CMK (cell line): ENCODE data around the gene NUP153.
A peak's percentile ranks its signal among the peaks of the same experiment; 100 is the strongest.
"Not testable (repeated sequence)": the region's sequence is repeated elsewhere in the genome, so short reads cannot be mapped to it uniquely, and the experiment has no call there.

Experiments
- DNase-seq: peaks from one replicate; pipeline ENCODE4 v3.0.0-alpha.2; 2010; ENCODE audit warnings: low read depth

NUP153 gene

DNA sequence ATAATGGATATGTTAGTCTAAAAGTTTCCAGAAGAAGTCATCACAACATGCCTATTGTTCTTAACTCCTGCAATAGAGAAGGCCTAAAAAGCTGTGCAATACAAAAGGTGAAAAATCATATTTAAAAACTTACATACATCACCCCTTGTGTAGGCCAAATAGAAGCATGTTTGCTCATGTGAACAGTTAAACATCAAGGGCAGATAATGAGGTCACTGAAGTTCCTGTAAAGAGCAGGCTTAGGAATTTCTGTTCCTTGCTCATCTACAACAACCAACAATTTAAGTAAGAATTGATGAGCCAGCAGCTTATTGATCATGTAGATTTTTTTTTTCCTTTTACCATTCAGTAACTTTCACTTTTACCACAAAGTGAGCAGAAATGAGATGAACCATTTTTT lies 7.5 kb upstream of the NUP153 start:
- no peak for DNase-seq

DNA sequence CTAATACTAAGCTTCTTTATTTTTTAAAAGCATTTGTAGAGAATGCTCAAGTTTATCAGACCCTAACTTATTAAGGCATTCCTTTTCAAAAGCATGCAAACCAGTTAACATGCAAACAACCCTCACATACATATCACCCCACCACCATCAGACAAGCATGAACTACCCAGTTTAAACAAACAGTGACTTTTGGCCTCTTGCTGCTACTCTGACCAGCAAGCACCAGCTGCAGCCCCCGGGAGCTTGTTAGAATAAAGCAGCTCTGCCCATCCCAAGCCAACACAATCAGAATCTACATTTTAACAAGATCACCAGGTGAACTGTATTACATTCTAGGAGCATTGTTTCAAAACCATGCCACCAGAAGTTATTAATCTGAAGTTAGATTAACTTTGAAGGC lies 5.9 kb upstream of the NUP153 start:
- DNase-seq: no peak

DNA sequence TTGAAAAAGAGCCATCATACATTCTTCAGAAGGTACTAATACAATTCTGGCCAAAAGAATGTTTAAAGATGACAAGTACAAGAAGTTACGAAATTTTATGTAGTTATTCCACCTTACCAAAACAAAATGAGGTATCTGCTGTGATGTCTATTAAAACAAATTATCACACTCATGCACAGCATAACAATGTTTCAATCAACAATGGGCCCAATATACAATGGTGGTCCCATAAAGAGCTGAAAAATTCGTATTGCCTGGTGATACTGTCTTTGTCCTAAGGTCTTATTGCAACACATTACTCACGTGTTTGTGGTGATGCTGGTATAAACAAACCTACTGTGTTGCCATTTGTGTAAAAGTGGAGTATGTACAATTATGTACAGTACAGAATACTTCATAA lies 3.6 kb upstream of the NUP153 start:
- DNase-seq: no peak

- no peak for DNase-seq
Measured at GRCh38 chr6:17709476-17709875, 2.8 kb upstream of the NUP153 start.

- not testable (repeated sequence) for DNase-seq
Measured at GRCh38 chr6:17708035-17708434, 1.3 kb upstream of the NUP153 start.

DNA sequence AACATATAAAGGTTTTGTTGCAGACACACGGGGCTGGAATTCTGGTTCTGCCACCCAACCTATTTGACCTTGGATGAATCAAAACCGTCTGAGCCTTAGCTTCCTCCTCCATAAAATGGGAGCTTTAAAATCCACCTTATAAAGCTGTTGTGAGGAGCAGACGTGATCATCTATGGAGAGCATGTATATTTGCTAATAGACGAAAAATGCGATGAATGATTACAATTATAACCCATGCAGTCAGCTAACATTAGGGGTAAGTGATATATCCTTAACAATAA lies 586 bp upstream of the NUP153 start:
- no peak for DNase-seq

GRCh38 chr6:17705778-17706579 lies 746 bp downstream of the NUP153 start:
- peak; percentile 57 for DNase-seq

- no peak for DNase-seq
Measured at GRCh38 chr6:17705428-17705777, 1.3 kb downstream of the NUP153 start.

- peak; percentile 37 for DNase-seq
Measured at GRCh38 chr6:17703256-17703694, 3.5 kb downstream of the NUP153 start.

DNA sequence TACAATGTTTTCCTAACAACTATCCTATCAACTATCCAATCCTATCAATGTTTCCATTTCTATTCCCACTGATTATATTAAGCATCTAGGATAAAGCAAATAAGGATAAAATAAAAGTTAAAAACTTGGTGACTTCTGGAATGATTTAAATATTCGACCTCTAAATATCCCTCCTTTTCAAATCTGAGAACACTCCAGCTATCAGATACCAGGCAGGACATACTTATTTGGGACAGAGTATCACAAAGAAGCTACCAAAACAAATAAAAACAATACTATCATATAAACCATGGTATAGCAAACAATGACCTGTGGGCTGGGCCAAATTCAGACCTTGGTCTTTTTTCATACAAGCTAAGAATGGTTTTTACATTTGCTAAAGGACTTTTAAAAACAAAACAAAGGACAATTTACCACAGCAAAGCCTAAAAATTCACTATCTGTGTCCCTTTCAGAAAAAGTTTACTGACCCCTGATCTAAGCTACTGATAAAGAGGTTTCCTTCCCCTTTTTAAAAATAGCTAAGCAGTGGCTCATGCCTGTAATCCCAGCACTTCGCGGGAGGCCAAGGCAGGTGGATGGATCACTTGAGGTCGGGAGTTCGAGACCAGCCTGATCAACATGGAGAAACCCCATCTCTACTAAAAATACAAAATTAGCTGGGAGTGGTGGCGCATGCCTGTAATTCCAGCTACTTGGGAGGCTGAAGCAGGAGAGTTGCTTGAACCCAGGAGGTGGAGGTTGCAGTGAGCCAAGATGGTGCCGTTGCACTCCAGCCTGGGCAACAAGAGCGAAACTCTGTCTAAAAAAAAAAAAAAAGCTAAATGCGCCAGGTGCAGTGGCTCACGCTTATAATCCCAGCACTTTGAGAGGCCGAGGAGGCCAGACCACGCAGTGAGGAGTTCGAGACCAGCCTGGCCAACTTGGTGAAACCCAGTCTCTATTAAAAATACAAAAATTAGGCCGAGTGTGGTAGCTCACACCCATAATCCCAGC lies 6.0 kb downstream of the NUP153 start:
- DNase-seq: no peak

DNA sequence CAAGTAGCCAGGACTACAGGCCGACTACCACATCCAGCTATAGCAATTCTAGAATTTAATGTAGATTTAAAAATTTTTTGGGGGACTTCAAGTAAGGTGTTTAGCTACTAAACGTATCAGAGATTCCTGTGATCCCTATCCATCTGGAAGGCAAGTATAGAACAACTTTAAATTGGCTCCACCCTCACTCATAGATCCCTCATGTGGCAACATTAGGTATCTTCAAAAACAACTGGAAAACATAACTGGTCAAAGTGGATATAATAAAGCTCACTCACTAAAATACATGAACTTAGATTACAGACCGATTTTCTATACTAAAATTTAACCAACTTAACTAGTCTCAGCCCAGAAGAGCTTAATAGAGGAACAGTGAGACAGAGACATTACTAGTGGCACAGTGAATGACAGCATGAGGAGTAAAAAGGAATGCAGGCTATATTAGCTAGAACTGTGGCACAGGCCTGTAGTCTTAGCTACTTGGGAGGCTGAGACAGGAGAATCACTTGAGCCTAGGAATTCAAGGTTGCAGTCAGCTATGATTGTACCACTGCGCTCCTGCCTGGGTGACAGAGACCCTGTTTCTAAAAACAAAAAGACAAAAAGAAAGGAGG lies 14.7 kb downstream of the NUP153 start:
- no peak for DNase-seq

- no peak for DNase-seq
Measured at GRCh38 chr6:17688481-17688880, 18.2 kb downstream of the NUP153 start.

DNA sequence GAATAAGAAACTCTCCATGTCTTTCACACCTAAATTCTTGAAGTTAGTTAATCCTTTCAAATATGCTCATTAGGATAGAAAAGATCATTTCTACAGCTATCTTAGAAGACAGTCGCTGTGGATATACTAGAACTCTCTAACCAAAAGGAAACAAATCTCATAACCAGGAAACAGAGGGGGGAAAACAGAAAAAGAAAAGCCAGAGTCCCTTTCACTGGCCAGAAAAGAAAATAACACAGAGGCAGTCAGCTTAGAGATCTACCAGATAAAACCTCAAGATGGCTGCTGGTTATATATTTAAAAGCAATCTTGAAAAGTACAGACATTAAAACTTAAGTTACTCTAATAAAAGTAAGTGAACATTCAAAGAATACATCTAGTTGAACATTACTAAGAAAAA lies 19.6 kb downstream of the NUP153 start:
- DNase-seq: no peak

GRCh38 chr6:17684134-17684533 lies 22.6 kb downstream of the NUP153 start:
- no peak for DNase-seq

- no peak for DNase-seq
Measured at GRCh38 chr6:17683428-17683827, 23.3 kb downstream of the NUP153 start.

DNA sequence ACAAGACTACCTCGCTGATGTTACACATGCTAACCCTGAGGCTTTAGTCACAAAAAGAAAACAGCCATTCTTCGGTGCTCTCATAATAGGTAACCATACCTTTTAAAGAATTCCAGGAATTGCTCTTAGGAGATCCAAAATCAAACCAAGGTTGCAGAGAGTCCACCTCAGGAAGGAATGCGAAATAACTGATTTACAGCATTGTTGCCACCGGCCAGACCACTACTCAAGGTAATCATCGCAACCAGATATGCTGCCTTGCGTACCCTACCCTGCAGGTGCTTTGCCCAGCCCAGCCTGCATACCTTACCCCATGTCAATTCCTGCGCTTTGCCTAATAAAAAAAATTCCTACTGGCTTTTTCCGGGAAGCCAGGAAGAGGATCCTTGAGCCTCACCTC lies 27.0 kb downstream of the NUP153 start:
- DNase-seq: no peak

DNA sequence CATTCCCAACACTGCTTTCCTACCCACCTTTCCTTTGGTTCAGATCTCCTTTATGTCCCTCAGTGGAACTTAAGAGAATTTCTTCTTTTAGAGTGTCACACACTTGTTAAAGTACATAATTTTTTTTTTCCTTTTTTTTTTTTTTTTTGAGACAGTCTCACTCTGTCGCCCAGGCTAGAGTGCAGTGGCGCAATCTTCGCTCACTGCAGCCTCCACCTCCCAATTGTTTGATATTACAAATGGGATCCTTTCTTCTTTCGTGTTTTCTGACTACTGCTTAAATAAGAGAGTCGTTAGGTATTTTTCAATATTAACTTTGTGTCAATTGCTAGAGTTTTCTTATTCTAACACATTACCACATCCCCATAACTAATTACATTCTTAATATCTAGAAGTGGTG lies 29.1 kb downstream of the NUP153 start:
- DNase-seq: no peak

- no peak for DNase-seq
Measured at GRCh38 chr6:17673543-17674254, 33.0 kb downstream of the NUP153 start.

DNA sequence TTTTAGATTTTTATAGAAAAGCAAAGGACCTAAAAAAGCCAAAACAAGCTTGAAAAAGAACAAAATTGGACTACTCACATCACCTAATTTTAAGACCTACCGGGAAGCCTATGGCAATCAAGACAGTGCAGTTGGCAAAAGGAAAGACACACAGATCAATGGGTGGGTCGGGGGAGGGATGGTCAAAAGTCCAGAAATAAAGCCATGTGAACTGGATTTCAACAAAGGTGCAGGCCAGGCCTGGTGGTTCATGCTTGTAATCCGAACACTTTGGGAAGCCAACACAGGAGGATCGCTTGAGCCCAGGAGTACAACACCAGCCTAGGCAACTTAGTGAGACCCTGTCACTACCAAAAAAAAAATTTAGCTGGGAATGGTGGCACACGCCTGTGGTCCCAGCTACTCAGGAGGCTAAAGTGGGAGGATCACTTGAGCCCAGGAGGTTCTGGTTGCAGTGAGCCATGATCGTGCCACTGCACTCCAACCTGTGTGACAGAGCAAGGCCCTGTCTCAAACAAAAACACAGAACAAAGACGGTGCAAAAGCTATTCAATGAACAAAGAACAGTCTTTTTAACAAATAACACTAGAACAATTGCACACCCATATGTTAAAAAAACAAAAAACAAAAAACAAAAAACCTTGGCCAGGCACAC lies 34.5 kb downstream of the NUP153 start:
- no peak for DNase-seq

DNA sequence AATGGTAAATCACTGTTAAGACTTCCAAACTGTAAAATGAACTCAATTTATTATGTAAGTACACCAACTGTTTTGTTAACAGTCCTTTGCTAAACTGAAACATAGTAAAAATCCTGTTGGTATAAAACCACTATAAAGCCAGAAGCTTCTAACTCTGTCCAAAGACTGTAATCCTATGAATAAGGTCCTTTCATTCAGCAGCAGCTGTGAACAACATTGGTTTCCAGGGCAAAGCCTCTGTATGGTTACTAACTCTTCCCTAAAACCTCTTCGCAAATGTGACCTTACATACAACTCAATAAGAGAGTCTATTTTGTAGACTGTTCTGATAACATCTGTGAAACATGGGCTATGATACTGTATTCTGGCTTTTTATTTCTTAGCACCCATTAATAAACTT lies 40.1 kb downstream of the NUP153 start:
- no peak for DNase-seq

DNA sequence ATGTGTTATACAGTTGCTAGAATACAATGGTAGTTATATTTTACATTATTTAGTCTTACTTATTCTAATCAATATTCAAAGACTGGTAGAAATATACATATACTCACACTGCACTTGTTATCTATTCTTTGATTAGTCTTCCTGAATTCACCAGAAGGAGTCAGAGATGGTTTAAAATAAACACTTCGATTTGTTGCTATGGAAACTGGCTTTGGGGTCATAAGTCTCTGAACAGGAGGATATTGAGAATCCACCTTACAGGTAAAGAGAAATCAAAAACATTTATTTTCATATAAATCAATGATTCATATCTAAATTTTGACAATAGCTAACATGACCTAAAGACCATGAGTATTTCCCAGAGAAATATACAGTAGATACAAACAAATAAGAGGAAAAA lies 41.6 kb downstream of the NUP153 start:
- DNase-seq: no peak

- DNase-seq: no peak
Measured at GRCh38 chr6:17663226-17663625, 43.5 kb downstream of the NUP153 start.
